ENCODE data around the gene PDE3B.

DNA sequence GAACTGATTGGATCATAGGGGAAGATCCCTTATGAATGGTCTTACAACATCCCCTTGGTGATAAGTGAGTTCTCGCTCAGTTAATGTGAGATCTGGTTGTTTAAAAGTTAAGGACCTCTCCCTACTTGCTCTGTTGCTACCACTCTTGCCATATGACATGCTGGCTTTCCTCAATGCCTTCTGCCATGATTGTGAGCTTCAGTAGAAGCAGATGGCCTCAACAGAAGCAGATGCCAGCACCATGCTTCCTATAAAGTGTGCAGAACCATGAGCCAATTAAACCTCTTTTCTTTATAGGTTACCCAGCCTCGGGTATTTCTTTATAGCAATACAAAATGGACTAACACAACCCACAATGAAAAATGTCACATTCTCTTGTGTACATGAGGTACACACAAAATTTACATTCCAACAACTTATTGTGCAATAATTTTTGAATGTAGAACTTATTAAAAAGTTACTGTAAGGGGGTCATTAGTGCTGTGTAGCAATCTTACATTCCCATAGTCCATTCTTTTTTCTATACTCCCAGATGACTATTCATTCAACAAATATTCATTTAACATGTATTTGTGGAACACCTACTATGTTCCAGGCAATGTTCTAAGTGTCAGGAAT is 238.1 kb downstream of the PDE3B start:
- TF ChIP-seq RAD21 (IDR thresholded peaks at IDR 0.05; ENCODE audit: low read depth) = no peak
- TF ChIP-seq, protein P1, sequence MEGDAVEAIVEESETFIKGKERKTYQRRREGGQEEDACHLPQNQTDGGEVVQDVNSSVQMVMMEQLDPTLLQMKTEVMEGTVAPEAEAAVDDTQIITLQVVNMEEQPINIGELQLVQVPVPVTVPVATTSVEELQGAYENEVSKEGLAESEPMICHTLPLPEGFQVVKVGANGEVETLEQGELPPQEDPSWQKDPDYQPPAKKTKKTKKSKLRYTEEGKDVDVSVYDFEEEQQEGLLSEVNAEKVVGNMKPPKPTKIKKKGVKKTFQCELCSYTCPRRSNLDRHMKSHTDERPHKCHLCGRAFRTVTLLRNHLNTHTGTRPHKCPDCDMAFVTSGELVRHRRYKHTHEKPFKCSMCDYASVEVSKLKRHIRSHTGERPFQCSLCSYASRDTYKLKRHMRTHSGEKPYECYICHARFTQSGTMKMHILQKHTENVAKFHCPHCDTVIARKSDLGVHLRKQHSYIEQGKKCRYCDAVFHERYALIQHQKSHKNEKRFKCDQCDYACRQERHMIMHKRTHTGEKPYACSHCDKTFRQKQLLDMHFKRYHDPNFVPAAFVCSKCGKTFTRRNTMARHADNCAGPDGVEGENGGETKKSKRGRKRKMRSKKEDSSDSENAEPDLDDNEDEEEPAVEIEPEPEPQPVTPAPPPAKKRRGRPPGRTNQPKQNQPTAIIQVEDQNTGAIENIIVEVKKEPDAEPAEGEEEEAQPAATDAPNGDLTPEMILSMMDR (IDR thresholded peaks at IDR 0.05 in 2 of 3, conservative IDR thresholded peaks at IDR 0.05 in 1 of 3; ENCODE audit: borderline replicate concordance in 1 of 3, insufficient read depth in 1 of 3, low read depth in 2 of 3, low read length in 2 of 3) = no peak
- TF ChIP-seq POLR2A (IDR thresholded peaks at IDR 0.05; ENCODE audit: borderline replicate concordance, extremely low read depth, insufficient read depth, insufficient read length) = no peak
- no peak for TF ChIP-seq EZH2 (IDR thresholded peaks at IDR 0.05)
- TF ChIP-seq YY1 (IDR thresholded peaks at IDR 0.05; ENCODE audit: extremely low read depth, insufficient replicate concordance, low read depth, low read length) = no peak
- TF ChIP-seq, protein P2, sequence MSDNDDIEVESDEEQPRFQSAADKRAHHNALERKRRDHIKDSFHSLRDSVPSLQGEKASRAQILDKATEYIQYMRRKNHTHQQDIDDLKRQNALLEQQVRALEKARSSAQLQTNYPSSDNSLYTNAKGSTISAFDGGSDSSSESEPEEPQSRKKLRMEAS (IDR thresholded peaks at IDR 0.05) = no peak
